Panc1 (cell line): Measurements from ENCODE around the gene SLC2A6. TPM values are rescaled to one million over a fixed set of nuclear protein-coding genes. Genes with fewer than 3 reads are reported as not detected.

ENCODE experiments used
- ATAC-seq: fragments of 200-7000 bp; cut with Tn5 transposase; 2 replicates; pipeline ENCODE4 v1.9.1; 2020; ENCODE audit warnings: mild to moderate bottlenecking, moderate library complexity
- BruUV-seq: library from RNA; stranded (reverse); fragments of 400-500 nt; replicated peaks from 2 replicates; lab custom pipeline; 2021; lab: Mats Ljungman, UMichigan
- CTCF ChIA-PET: fragments of 300-600 bp; sonication (Branson Sonifier 250); formaldehyde crosslinking; loops from one replicate; lab custom pipeline; 2022; ENCODE audit warnings: antibody characterized with exemption; lab: Charles Lee
- POLR2A ChIA-PET: fragments of 300-600 bp; sonication (Branson Sonifier 250); formaldehyde crosslinking; loops from one replicate; lab custom pipeline; 2022; ENCODE audit warnings: antibody characterized with exemption; lab: Charles Lee
- DNase-seq: peaks from one replicate; pipeline ENCODE4 v3.0.0-alpha.2; 2010; ENCODE audit warnings: low read depth, low spot score
- H3K27ac ChIP-seq: 2 replicates; pipeline ENCODE4 v1.5.1; 2011; ENCODE audit warnings: mild to moderate bottlenecking, low read length, inconsistent platforms
- H3K27me3 ChIP-seq: fragments of 200-500 bp; sonication (Bioruptor generic); 2 replicates; pipeline ENCODE4 v1.6.0; 2014; ENCODE audit warnings: low read length, inconsistent platforms; ENCODE audit not compliant: control insufficient read depth, insufficient read depth
- H3K36me3 ChIP-seq: fragments of 200-500 bp; sonication (Bioruptor generic); 2 replicates; pipeline ENCODE4 v1.5.1; 2014; ENCODE audit warnings: inconsistent platforms, mild to moderate bottlenecking, low read length, moderate library complexity; ENCODE audit not compliant: control insufficient read depth, insufficient read depth
- H3K4me1 ChIP-seq: 2 replicates; pipeline ENCODE4 v1.5.1; 2011; ENCODE audit warnings: inconsistent platforms, mild to moderate bottlenecking, low read length, moderate library complexity; ENCODE audit not compliant: control insufficient read depth, insufficient read depth
- H3K4me3 ChIP-seq, 2 experiments: 2 replicates each; pipeline ENCODE4 v1.5.1; 2011 to 2012; ENCODE audit warnings: low read depth in 2 of 2, low read length in 2 of 2, mild to moderate bottlenecking in 2 of 2, inconsistent platforms in 1 of 2, moderate library complexity in 1 of 2
- H3K9me3 ChIP-seq: fragments of 200-500 bp; sonication (Bioruptor generic); 2 replicates; pipeline ENCODE4 v1.5.1; 2014; ENCODE audit warnings: low read depth, mild to moderate bottlenecking, inconsistent platforms, low read length, moderate library complexity; ENCODE audit not compliant: control insufficient read depth, insufficient read depth
- POLR2AphosphoS5 ChIP-seq: IDR thresholded peaks from 2 replicates; pipeline ENCODE4 v1.6.1; 2012; ENCODE audit warnings: mild to moderate bottlenecking, low read depth, low read length, moderate library complexity
- SIN3A ChIP-seq: IDR thresholded peaks from 2 replicates; pipeline ENCODE4 v1.6.1; 2012; ENCODE audit warnings: low read depth, mild to moderate bottlenecking, low read length, moderate library complexity, borderline replicate concordance; ENCODE audit not compliant: insufficient read depth
- TCF7L2 ChIP-seq: IDR thresholded peaks from 2 replicates; pipeline ENCODE4 v1.6.1; 2011; ENCODE audit warnings: mild to moderate bottlenecking, low read depth, low read length, inconsistent platforms
- in situ Hi-C: cut with HindIII; loops from 2 replicates; pipeline ENCODE4 v1.10.0; 2016; ENCODE audit warnings: low sequenced_read_pairs, low pct_unique_long_range_greater_than_20kb
- intact Hi-C: fragments of 100-400 bp; cut with micrococcal nuclease; formaldehyde crosslinking; loops from one replicate; pipeline ENCODE4 v1.10.0; 2022; ENCODE audit not compliant: unreplicated experiment
- total RNA-seq: library from RNA; stranded (reverse); gene quantifications from one replicate; pipeline ENCODE4 v1.2.1, GENCODE V29; 2021; ENCODE audit not compliant: unreplicated experiment
- TF ChIP-seq, protein P1 (sequence below), 2 experiments: IDR thresholded peaks; 2 replicates each; pipeline ENCODE4 v1.6.1; 2011 to 2012; ENCODE audit warnings: low read depth in 2 of 2, control low read depth in 1 of 2, low read length in 1 of 2, mild to moderate bottlenecking in 1 of 2, moderate library complexity in 1 of 2; ENCODE audit not compliant: insufficient read depth in 1 of 2
- TF ChIP-seq, protein P2 (sequence below): fragments of 450-650 bp; IDR thresholded peaks from 2 replicates; pipeline ENCODE4 v1.5.1; 2017; ENCODE audit warnings: mild to moderate bottlenecking

SLC2A6 gene
- total RNA-seq, 1 experiment from 2014 or later, result 48.2 TPM

DNA sequence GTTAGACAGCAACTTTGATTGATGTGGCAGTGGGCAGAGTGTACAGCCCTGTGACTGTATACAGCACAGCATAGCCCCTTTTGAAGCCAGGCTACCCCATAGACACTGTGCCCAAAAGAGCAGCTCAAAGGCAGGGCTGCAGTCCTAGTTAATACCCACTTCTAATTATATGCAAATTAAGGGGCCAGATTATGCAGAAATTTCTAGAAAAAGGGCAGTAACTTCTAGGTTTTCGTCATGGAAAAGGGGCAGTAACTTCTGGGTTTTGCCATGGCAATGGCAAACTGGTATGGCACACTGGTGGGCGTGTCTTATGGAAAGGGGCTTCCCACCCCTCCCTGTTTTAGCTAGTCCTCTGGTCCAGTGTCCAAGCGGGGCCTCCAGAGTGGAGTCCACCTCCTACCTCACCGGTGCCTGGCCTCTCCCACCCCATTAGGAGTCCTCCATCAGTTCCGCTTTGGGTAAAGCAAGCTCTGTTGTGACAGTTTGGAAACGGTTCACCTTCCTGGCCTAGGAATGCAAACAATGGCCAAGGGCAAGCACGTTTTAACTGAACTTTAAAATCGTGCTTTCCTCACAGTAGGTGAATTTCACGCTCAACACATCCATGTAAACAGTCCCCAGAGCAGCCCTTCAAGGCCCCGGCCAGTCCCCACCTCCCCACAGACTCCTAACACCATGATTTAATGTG lies 51.1 kb downstream of the SLC2A6 start:
- H3K9me3 ChIP-seq, result no peaks in the 10 kb centered on the region
- H3K36me3 ChIP-seq, result no peaks in the 10 kb centered on the region
- peak overlapping the region; percentile 28 to 30; a peak in 2 of 4 replicates for H3K4me3 ChIP-seq
- ATAC-seq (no peak), DNase-seq (no peak)
- ChIA-PET POLR2A (no interaction called here), CTCF (interaction anchor here (0.7 kb wide), 2 partner anchors 31 to 86 kb away, joined by 3 read pairs; no protein-coding TSS in a partner anchor)
- in situ Hi-C loops, result no loop called here
- no peak for TF ChIP-seq SIN3A
- TF ChIP-seq POLR2AphosphoS5, result no peak
- TF ChIP-seq, protein P1, sequence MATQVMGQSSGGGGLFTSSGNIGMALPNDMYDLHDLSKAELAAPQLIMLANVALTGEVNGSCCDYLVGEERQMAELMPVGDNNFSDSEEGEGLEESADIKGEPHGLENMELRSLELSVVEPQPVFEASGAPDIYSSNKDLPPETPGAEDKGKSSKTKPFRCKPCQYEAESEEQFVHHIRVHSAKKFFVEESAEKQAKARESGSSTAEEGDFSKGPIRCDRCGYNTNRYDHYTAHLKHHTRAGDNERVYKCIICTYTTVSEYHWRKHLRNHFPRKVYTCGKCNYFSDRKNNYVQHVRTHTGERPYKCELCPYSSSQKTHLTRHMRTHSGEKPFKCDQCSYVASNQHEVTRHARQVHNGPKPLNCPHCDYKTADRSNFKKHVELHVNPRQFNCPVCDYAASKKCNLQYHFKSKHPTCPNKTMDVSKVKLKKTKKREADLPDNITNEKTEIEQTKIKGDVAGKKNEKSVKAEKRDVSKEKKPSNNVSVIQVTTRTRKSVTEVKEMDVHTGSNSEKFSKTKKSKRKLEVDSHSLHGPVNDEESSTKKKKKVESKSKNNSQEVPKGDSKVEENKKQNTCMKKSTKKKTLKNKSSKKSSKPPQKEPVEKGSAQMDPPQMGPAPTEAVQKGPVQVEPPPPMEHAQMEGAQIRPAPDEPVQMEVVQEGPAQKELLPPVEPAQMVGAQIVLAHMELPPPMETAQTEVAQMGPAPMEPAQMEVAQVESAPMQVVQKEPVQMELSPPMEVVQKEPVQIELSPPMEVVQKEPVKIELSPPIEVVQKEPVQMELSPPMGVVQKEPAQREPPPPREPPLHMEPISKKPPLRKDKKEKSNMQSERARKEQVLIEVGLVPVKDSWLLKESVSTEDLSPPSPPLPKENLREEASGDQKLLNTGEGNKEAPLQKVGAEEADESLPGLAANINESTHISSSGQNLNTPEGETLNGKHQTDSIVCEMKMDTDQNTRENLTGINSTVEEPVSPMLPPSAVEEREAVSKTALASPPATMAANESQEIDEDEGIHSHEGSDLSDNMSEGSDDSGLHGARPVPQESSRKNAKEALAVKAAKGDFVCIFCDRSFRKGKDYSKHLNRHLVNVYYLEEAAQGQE (IDR thresholded peaks at IDR 0.05; ENCODE audit: insufficient read depth in 1 of 2, low read depth in 2 of 2, low read length in 1 of 2), result no peak
- TF ChIP-seq TCF7L2, result no peak
- TF ChIP-seq, protein P2, sequence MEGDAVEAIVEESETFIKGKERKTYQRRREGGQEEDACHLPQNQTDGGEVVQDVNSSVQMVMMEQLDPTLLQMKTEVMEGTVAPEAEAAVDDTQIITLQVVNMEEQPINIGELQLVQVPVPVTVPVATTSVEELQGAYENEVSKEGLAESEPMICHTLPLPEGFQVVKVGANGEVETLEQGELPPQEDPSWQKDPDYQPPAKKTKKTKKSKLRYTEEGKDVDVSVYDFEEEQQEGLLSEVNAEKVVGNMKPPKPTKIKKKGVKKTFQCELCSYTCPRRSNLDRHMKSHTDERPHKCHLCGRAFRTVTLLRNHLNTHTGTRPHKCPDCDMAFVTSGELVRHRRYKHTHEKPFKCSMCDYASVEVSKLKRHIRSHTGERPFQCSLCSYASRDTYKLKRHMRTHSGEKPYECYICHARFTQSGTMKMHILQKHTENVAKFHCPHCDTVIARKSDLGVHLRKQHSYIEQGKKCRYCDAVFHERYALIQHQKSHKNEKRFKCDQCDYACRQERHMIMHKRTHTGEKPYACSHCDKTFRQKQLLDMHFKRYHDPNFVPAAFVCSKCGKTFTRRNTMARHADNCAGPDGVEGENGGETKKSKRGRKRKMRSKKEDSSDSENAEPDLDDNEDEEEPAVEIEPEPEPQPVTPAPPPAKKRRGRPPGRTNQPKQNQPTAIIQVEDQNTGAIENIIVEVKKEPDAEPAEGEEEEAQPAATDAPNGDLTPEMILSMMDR, result no peak
- intact Hi-C loops, result no loop called here
- H3K27me3 ChIP-seq, result no peaks in the 10 kb centered on the region
- peaks cover 6% of the 10 kb centered on the region; the same call in 1 of the 2 replicates for H3K4me1 ChIP-seq
- H3K27ac ChIP-seq, result no peak overlapping the region
- no TSS peak for BruUV-seq

DNA sequence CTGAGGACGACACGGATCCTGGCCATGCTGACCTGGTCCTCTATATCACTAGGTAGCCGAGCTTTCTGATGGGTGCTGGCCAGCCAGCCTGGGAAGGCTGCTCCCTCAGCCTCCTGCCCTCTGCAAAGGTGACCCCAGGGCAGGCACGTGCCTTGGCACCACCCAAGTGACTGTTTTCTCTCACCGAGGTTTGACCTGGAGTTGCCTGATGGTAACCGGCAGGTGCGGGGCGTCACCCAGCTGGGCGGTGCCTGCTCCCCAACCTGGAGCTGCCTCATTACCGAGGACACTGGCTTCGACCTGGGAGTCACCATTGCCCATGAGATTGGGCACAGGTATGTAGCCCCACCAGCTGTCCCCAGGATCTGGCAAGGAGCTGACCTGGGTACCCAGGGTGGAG lies 52.9 kb downstream of the SLC2A6 start:
- DNase-seq, result no peak

More for the DNA sequence above, 52.9 kb downstream of the SLC2A6 start:
- Histone ChIP-seq H3K4me1 (peaks cover 6% of the 10 kb centered on the region; the same call in 1 of the 2 replicates), H3K27me3 (no peaks in the 10 kb centered on the region), H3K36me3 (no peaks in the 10 kb centered on the region), H3K27ac (no peak overlapping the region), H3K4me3 (no peak overlapping the region), H3K9me3 (no peaks in the 10 kb centered on the region)
- intact Hi-C loops, result no loop called here
- ATAC-seq, result no peak
- ChIA-PET CTCF (no interaction called here), POLR2A (no interaction called here)
- in situ Hi-C loops, result no loop called here
- no TSS peak for BruUV-seq
- TF ChIP-seq TCF7L2 (no peak), POLR2AphosphoS5 (no peak), SIN3A (no peak)
- TF ChIP-seq, protein P2, result no peak
- TF ChIP-seq, protein P1 (IDR thresholded peaks at IDR 0.05; ENCODE audit: insufficient read depth in 1 of 2, low read depth in 2 of 2, low read length in 1 of 2), result no peak
